GM12878 (cell line): ENCODE data around the gene PCDHGA8. TPM values are rescaled to one million over a fixed set of nuclear protein-coding genes. Genes with fewer than 3 reads are reported as not detected.

Experiments used
- ATAC-seq: fragments of 200-7000 bp; cut with Tn5 transposase; 3 replicates; pipeline ENCODE4 v1.9.1; 2020; ENCODE audit warnings: mild to moderate bottlenecking, moderate library complexity
- BruUV-seq: library from RNA; stranded (reverse); fragments of 400-500 nt; replicated peaks from 2 replicates; lab custom pipeline; 2021; lab: Mats Ljungman, UMichigan
- CTCF ChIA-PET: fragments of 300-600 bp; sonication (Branson Sonifier 250); formaldehyde crosslinking; extraction: SDS; loops from one replicate; lab custom pipeline; 2021; ENCODE audit warnings: inconsistent platforms; lab: Yijun Ruan, JAX
- POLR2A ChIA-PET: fragments of 350-600 bp; formaldehyde crosslinking; extraction: SDS; loops from one replicate; lab custom pipeline; 2021; ENCODE audit warnings: inconsistent platforms; lab: Charles Lee
- RAD21 ChIA-PET: fragments of 300-600 bp; sonication (Branson Sonifier 250); formaldehyde crosslinking; loops from one replicate; lab custom pipeline; 2023; ENCODE audit warnings: antibody characterized with exemption; ENCODE audit not compliant: unreplicated experiment; lab: Charles Lee
- SMC1A ChIA-PET: fragments of 300-600 bp; sonication (Branson Sonifier 250); formaldehyde crosslinking; loops from one replicate; lab custom pipeline; 2023; ENCODE audit not compliant: unreplicated experiment, uncharacterized antibody; lab: Charles Lee
- DNase-seq: peaks from one replicate; pipeline ENCODE4 v3.0.0-alpha.2; 2011; ENCODE audit warnings: low read depth, low spot score
- FAIRE-seq: peaks from 3 replicates; lab custom pipeline; 2011; peaks lifted over from hg19 to GRCh38; lab: Jason Lieb, UNC
- H2AFZ ChIP-seq: 2 replicates; pipeline ENCODE4 v1.6.0; 2011; ENCODE audit warnings: low read depth, low read length, control low read depth; ENCODE audit not compliant: control insufficient read depth
- H3K27ac ChIP-seq: 2 replicates; pipeline ENCODE4 v1.5.1; 2011; ENCODE audit warnings: control low read depth; ENCODE audit not compliant: control insufficient read depth, insufficient read depth
- H3K27me3 ChIP-seq, 2 experiments: replicated peaks in 1 of 2; 2 replicates each; pipeline versions ENCODE4 v1.6.0 to v1.6.1; 2011; ENCODE audit warnings: low read length in 1 of 2; ENCODE audit not compliant: control insufficient read depth in 2 of 2, insufficient read depth in 2 of 2
- H3K36me3 ChIP-seq, 2 experiments: 2 replicates each; pipeline ENCODE4 v1.5.1; 2011; ENCODE audit warnings: low read length in 1 of 2; ENCODE audit not compliant: control insufficient read depth in 2 of 2, insufficient read depth in 2 of 2
- H3K4me1 ChIP-seq: 2 replicates; pipeline ENCODE4 v1.6.1; 2011; ENCODE audit warnings: mild to moderate bottlenecking, low read length, moderate library complexity, mixed read lengths; ENCODE audit not compliant: control insufficient read depth, insufficient read depth
- H3K4me2 ChIP-seq: 2 replicates; pipeline ENCODE4 v1.6.0; 2011; ENCODE audit warnings: control low read depth; ENCODE audit not compliant: control insufficient read depth, insufficient read depth
- H3K4me3 ChIP-seq: fragments of 200-600 bp; sonication (generic); 2 replicates; pipeline ENCODE4 v1.5.1; 2016
- H3K79me2 ChIP-seq: 2 replicates; pipeline ENCODE4 v1.6.0; 2011; ENCODE audit warnings: low read length; ENCODE audit not compliant: control insufficient read depth, insufficient read depth
- H3K9ac ChIP-seq: 2 replicates; pipeline ENCODE4 v1.8.0; 2011; ENCODE audit warnings: low read length, control low read depth, mixed read lengths; ENCODE audit not compliant: control insufficient read depth, insufficient read depth
- H3K9me3 ChIP-seq: replicated peaks from 3 replicates; pipeline ENCODE4 v1.5.1; 2011; ENCODE audit warnings: mild to moderate bottlenecking, low read length; ENCODE audit not compliant: control insufficient read depth, insufficient read depth
- H4K20me1 ChIP-seq: 2 replicates; pipeline ENCODE4 v1.6.0; 2011; ENCODE audit not compliant: control insufficient read depth, insufficient read depth
- PKNOX1 ChIP-seq: fragments of 450-650 bp; IDR thresholded peaks from 2 replicates; pipeline ENCODE4 v1.6.1; 2016; ENCODE audit warnings: mild to moderate bottlenecking
- RAD21 ChIP-seq: IDR thresholded peaks from 2 replicates; pipeline ENCODE4 v1.6.1; 2011; ENCODE audit warnings: mild to moderate bottlenecking, low read depth, low read length, moderate library complexity; ENCODE audit not compliant: insufficient read depth
- SIN3A ChIP-seq: IDR thresholded peaks from 2 replicates; pipeline ENCODE4 v1.6.1; 2012; ENCODE audit warnings: low read depth, low read length, improper control_type of control experiment
- SREBF1 ChIP-seq: IDR thresholded peaks from 2 replicates; pipeline ENCODE4 v1.6.1; 2012; ENCODE audit warnings: mild to moderate bottlenecking, low read length
- TCF12 ChIP-seq: IDR thresholded peaks from 2 replicates; pipeline ENCODE4 v1.6.1; 2011; ENCODE audit warnings: low read depth, mild to moderate bottlenecking, low read length
- WGBS: methylation state at CpG from one replicate; pipeline ENCODE4 v1.1.6; 2016; ENCODE audit warnings: low lambda C conversion rate; ENCODE audit not compliant: insufficient replicate concordance, insufficient coverage; ENCODE audit errors: missing lambda C conversion rate; 5-methylcytosine and 5-hydroxymethylcytosine counted together
- in situ Hi-C: fragments of 300-500 bp; cut with MboI; formaldehyde crosslinking; loops from 9 replicates; pipeline ENCODE4 v1.14.3; 2018; ENCODE audit warnings: mixed read lengths
- intact Hi-C: fragments of 100-400 bp; cut with micrococcal nuclease; formaldehyde crosslinking; loops from one replicate; pipeline ENCODE4 v1.14.2; 2022; ENCODE audit not compliant: unreplicated experiment
- polyA plus RNA-seq, 11 experiments: library from polyadenylated mRNA; depleted of rRNA in 4 of 11; unstranded in 6 of 11; stranded (reverse) in 5 of 11; fragments of >200 nt; fragmentation: Nextera tagmentation in 4 of 11; fragmentation: Illumina TruSeq in 1 of 11; extraction: Ambion mirVana in 4 of 11; extraction: Trizol in 1 of 11; gene quantifications; 1 replicate in 1 of 11; 2 replicates in 10 of 11; pipeline versions ENCODE4 v1.2.1 to v1.2.3, GENCODE V29; 2011 to 2016; ENCODE audit warnings: inconsistent platforms in 2 of 11, missing spikeins in 2 of 11, low read depth in 1 of 11
- total RNA-seq, 4 experiments: library from RNA; depleted of rRNA in 3 of 4; stranded (reverse); fragments of >200 nt in 3 of 4; fragmentation: Illumina TruSeq in 1 of 4; extraction: Trizol in 1 of 4; gene quantifications; 2 replicates each; pipeline versions ENCODE4 v1.2.1 to v1.2.3, GENCODE V29; 2013 to 2021
- TF ChIP-seq, protein P1 (sequence below): fragments of 450-650 bp; formaldehyde crosslinking; IDR thresholded peaks from 2 replicates; pipeline ENCODE4 v1.5.0; 2022; ENCODE audit warnings: mild to moderate bottlenecking, missing genetic modification characterization
- TF ChIP-seq, protein P2 (sequence below), 3 experiments: IDR thresholded peaks in 2 of 3; conservative IDR thresholded peaks in 1 of 3; 2 replicates each; pipeline ENCODE4 v1.5.1; 2011; ENCODE audit warnings: low read depth in 3 of 3, low read length in 3 of 3, mild to moderate bottlenecking in 3 of 3, control low read depth in 2 of 3, moderate library complexity in 2 of 3, inconsistent platforms in 1 of 3, mixed read lengths in 1 of 3; ENCODE audit not compliant: control insufficient read depth in 2 of 3, insufficient read depth in 1 of 3; ENCODE audit errors: extremely low read depth in 1 of 3

The PCDHGA8 gene
- total and polyA plus RNA-seq, 10 of the 15 experiments (the other 5 are each of a cell fraction or from before 2014, with no cell fraction given), result 0.01 to 0.04 TPM; not detected in 8

DNA sequence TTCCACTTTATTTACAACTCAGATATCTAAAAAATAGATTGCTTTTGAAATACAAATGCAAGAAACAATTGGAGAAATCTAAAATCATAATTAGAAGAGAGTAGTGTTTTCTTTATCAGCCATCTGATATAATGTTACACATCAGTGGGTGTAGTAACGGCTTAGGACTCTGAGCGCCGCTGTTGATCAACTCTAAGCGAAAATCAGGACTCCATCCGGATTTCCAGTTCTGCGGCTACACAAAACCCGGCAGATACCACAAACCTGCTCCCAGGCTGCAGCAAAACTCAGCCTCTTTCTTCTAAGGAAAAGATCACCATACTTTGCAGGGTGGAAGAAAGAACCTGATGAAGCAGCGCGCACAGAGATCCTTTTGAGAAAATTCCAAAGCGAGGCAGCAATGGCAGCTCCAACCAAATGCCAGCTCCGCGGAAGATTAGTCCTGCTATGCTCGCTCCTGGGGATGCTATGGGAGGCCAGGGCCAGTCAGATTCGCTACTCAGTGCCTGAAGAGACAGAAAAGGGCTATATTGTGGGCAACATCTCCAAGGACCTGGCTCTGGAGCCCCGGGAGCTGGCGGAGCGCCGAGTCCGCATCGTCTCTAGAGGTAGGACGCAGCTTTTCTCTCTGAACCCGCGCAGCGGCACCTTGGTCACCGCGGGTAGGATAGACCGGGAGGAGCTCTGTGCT lies 10.3 kb downstream of the PCDHGA8 start, which contains the start of gene PCDHGA9:
PCDHGA9 (plus strand) TSS at position 226 of the 691 bp plus-strand sequence; CDS start at position 401, 175 bp downstream.
- Histone ChIP-seq H3K27me3 (no peaks in the 10 kb centered on the region), H3K27ac (no peak within 1 kb of the TSS), H3K36me3 (no peaks in the 10 kb centered on the region), H3K4me1 (no peaks in the 10 kb centered on the region), H3K4me2 (no peak within 1 kb of the TSS), H3K4me3 (no peak within 1 kb of the TSS), H2AFZ (no peak within 1 kb of the TSS), H4K20me1 (no peaks in the 10 kb centered on the region), H3K9me3 (peaks cover 18% of the 10 kb centered on the region), H3K9ac (no peak within 1 kb of the TSS), H3K79me2 (no peaks in the 10 kb centered on the region)
- ATAC-seq (peak; percentile 45; the same call in 2 of the 3 replicates), FAIRE-seq (no peak), DNase-seq (no peak)
- ChIA-PET POLR2A (no interaction called here), SMC1A (interaction anchor here (1.4 kb wide), 1 partner anchor 10 kb away, joined by 4 read pairs; the partner anchor contains the start of gene PCDHGA10), RAD21 (no interaction called here), CTCF (interaction anchor here (0.9 to 1.7 kb wide), 3 partner anchors 10 to 161 kb away, joined by 3 to 8 read pairs (median 3); partner anchors contain the start of gene PCDHGA10)
- 54% methylated on average over 27 of the region's 27 CpGs for WGBS
- in situ Hi-C loops, result no loop called here
- BruUV-seq, result no TSS peak
- TF ChIP-seq, protein P1, sequence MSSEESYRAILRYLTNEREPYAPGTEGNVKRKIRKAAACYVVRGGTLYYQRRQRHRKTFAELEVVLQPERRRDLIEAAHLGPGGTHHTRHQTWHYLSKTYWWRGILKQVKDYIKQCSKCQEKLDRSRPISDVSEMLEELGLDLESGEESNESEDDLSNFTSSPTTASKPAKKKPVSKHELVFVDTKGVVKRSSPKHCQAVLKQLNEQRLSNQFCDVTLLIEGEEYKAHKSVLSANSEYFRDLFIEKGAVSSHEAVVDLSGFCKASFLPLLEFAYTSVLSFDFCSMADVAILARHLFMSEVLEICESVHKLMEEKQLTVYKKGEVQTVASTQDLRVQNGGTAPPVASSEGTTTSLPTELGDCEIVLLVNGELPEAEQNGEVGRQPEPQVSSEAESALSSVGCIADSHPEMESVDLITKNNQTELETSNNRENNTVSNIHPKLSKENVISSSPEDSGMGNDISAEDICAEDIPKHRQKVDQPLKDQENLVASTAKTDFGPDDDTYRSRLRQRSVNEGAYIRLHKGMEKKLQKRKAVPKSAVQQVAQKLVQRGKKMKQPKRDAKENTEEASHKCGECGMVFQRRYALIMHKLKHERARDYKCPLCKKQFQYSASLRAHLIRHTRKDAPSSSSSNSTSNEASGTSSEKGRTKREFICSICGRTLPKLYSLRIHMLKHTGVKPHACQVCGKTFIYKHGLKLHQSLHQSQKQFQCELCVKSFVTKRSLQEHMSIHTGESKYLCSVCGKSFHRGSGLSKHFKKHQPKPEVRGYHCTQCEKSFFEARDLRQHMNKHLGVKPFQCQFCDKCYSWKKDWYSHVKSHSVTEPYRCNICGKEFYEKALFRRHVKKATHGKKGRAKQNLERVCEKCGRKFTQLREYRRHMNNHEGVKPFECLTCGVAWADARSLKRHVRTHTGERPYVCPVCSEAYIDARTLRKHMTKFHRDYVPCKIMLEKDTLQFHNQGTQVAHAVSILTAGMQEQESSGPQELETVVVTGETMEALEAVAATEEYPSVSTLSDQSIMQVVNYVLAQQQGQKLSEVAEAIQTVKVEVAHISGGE (CRISPR knock-in tag), result no peak
- no peak for TF ChIP-seq SIN3A
- TF ChIP-seq RAD21, result 0 out of 2 replicates have a peak, but pooled peaks have one; percentile 13
- TF ChIP-seq, protein P2, sequence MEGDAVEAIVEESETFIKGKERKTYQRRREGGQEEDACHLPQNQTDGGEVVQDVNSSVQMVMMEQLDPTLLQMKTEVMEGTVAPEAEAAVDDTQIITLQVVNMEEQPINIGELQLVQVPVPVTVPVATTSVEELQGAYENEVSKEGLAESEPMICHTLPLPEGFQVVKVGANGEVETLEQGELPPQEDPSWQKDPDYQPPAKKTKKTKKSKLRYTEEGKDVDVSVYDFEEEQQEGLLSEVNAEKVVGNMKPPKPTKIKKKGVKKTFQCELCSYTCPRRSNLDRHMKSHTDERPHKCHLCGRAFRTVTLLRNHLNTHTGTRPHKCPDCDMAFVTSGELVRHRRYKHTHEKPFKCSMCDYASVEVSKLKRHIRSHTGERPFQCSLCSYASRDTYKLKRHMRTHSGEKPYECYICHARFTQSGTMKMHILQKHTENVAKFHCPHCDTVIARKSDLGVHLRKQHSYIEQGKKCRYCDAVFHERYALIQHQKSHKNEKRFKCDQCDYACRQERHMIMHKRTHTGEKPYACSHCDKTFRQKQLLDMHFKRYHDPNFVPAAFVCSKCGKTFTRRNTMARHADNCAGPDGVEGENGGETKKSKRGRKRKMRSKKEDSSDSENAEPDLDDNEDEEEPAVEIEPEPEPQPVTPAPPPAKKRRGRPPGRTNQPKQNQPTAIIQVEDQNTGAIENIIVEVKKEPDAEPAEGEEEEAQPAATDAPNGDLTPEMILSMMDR (IDR thresholded peaks at IDR 0.05 in 2 of 3, conservative IDR thresholded peaks at IDR 0.05 in 1 of 3; ENCODE audit: control insufficient read depth in 2 of 3, extremely low read depth in 1 of 3, insufficient read depth in 1 of 3, low read depth in 3 of 3, low read length in 3 of 3), result peak in 2 of 3 experiments; percentile 28 to 35; a peak in 2 of 6 replicates
- no peak for TF ChIP-seq PKNOX1
- TF ChIP-seq SREBF1, result no peak
- TF ChIP-seq TCF12, result no peak
- intact Hi-C loops, result no loop called here
